GM12878 (cell line): ENCODE measurements around the gene ZNF814. TPM values are rescaled to one million over a fixed set of nuclear protein-coding genes. Genes with fewer than 3 reads are reported as not detected.

Experiments used
- PML ChIP-seq: IDR thresholded peaks from 2 replicates; pipeline ENCODE4 v1.6.1; 2012; ENCODE audit warnings: low read length, inconsistent platforms
- SMAD1 ChIP-seq: fragments of 450-650 bp; IDR thresholded peaks from 2 replicates; pipeline ENCODE4 v1.6.1; 2018; ENCODE audit warnings: mild to moderate bottlenecking, low read depth; ENCODE audit not compliant: partially characterized antibody
- ZBTB40 ChIP-seq: fragments of 450-650 bp; IDR thresholded peaks from 2 replicates; pipeline ENCODE4 v1.6.1; 2016; ENCODE audit warnings: mild to moderate bottlenecking, moderate library complexity, borderline replicate concordance
- polyA plus RNA-seq, 11 experiments: library from polyadenylated mRNA; depleted of rRNA in 4 of 11; unstranded in 6 of 11; stranded (reverse) in 5 of 11; fragments of >200 nt; fragmentation: Nextera tagmentation in 4 of 11; fragmentation: Illumina TruSeq in 1 of 11; extraction: Ambion mirVana in 4 of 11; extraction: Trizol in 1 of 11; gene quantifications; 1 replicate in 1 of 11; 2 replicates in 10 of 11; pipeline versions ENCODE4 v1.2.1 to v1.2.3, GENCODE V29; 2011 to 2016; ENCODE audit warnings: inconsistent platforms in 2 of 11, missing spikeins in 2 of 11, low read depth in 1 of 11
- total RNA-seq, 4 experiments: library from RNA; depleted of rRNA in 3 of 4; stranded (reverse); fragments of >200 nt in 3 of 4; fragmentation: Illumina TruSeq in 1 of 4; extraction: Trizol in 1 of 4; gene quantifications; 2 replicates each; pipeline versions ENCODE4 v1.2.1 to v1.2.3, GENCODE V29; 2013 to 2021
- TF ChIP-seq, protein P1 (sequence below): fragments of 450-650 bp; IDR thresholded peaks from 2 replicates; pipeline ENCODE4 v1.6.1; 2017; ENCODE audit warnings: low read depth, mild to moderate bottlenecking, moderate library complexity
- TF ChIP-seq, protein P2 (sequence below): IDR thresholded peaks from 2 replicates; pipeline ENCODE4 v1.6.1; 2011; ENCODE audit warnings: mild to moderate bottlenecking, low read depth, low read length, moderate library complexity; ENCODE audit not compliant: insufficient replicate concordance
- TF ChIP-seq, protein P3 (sequence below): fragments of 450-650 bp; IDR thresholded peaks from 2 replicates; pipeline ENCODE4 v1.6.1; 2017; ENCODE audit warnings: borderline replicate concordance

Gene ZNF814
- total and polyA plus RNA-seq, 10 of the 15 experiments (the other 5 are each of a cell fraction or from before 2014, with no cell fraction given) = 10.9 to 31.0 (median 21.6) TPM

DNA sequence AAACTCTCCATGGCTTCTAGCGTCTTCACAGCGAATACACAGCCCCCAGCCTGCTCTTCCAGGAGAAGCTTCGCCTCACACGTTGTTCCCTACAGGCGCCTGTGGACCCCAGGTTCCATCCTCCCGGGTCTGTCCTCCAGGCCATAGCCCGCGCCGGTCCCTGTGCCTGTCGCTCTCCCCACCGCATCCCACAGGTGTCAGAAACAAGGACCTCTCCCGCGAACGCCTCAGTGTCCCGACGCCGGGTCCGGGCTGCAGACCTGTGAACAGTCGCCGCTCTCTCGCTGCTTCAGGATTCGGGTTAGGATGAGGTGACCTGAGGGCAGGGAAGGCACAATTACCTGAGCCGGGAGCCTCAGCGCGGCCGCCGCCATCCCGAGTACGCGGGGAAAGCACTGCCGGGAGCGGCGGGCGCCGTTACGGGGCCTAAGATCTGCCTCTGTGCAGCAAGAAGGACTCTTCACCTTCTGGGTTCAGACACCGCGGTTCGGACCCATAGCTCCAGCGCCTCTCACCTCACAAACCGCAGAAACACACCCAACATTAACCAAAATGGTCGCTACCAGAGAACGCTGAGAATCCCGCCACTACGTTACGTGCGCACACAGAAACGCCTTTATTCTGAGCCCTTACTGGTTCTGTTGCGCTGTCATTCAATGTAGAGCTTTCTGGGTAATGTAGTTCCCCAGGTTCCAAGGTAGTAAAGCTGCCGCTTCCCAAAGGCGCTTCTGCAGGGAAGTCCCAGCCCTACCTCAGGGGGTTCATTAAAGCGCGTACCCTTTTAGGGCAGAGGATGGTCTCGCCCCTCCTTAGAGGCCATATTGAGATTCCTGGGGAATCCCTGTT, 46.2 kb upstream of the ZNF814 start, which contains the start of gene ZNF418 (continued):
- TF ChIP-seq ZBTB40 = peak; percentile 46
- TF ChIP-seq, protein P1, sequence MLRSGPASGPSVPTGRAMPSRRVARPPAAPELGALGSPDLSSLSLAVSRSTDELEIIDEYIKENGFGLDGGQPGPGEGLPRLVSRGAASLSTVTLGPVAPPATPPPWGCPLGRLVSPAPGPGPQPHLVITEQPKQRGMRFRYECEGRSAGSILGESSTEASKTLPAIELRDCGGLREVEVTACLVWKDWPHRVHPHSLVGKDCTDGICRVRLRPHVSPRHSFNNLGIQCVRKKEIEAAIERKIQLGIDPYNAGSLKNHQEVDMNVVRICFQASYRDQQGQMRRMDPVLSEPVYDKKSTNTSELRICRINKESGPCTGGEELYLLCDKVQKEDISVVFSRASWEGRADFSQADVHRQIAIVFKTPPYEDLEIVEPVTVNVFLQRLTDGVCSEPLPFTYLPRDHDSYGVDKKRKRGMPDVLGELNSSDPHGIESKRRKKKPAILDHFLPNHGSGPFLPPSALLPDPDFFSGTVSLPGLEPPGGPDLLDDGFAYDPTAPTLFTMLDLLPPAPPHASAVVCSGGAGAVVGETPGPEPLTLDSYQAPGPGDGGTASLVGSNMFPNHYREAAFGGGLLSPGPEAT = 0 out of 2 replicates have a peak, but pooled peaks have one; percentile 27
- TF ChIP-seq, protein P2, sequence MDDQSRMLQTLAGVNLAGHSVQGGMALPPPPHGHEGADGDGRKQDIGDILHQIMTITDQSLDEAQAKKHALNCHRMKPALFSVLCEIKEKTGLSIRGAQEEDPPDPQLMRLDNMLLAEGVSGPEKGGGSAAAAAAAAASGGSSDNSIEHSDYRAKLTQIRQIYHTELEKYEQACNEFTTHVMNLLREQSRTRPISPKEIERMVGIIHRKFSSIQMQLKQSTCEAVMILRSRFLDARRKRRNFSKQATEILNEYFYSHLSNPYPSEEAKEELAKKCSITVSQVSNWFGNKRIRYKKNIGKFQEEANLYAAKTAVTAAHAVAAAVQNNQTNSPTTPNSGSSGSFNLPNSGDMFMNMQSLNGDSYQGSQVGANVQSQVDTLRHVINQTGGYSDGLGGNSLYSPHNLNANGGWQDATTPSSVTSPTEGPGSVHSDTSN = peak; percentile 96
- TF ChIP-seq SMAD1 = no peak
- TF ChIP-seq PML = 0 out of 2 replicates have a peak, but pooled peaks have one; percentile 36
- TF ChIP-seq, protein P3, sequence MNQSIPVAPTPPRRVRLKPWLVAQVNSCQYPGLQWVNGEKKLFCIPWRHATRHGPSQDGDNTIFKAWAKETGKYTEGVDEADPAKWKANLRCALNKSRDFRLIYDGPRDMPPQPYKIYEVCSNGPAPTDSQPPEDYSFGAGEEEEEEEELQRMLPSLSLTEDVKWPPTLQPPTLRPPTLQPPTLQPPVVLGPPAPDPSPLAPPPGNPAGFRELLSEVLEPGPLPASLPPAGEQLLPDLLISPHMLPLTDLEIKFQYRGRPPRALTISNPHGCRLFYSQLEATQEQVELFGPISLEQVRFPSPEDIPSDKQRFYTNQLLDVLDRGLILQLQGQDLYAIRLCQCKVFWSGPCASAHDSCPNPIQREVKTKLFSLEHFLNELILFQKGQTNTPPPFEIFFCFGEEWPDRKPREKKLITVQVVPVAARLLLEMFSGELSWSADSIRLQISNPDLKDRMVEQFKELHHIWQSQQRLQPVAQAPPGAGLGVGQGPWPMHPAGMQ = peak; percentile 31; the same call in 1 of the 2 replicates
